ENCODE data around the gene DNER. TPM values are rescaled to one million over a fixed set of nuclear protein-coding genes. Genes with fewer than 3 reads are reported as not detected.

The DNER gene
- polyA plus RNA-seq, 1 donor (not counting 4 experiments of a cell fraction or from before 2014, with no cell fraction given), result 8.5 TPM

- DNase-seq (ENCODE audit: low read depth, low spot score) (no peak), FAIRE-seq (no peak)
- Histone ChIP-seq H2AFZ (ENCODE audit: control insufficient read depth, low read length) (no peak overlapping the region), H3K9me1 (ENCODE audit: control insufficient read depth, extremely low read depth, insufficient read depth, low read length) (no peaks in the 10 kb centered on the region), H3K9ac (ENCODE audit: control insufficient read depth, extremely low read depth, insufficient read depth, low read length) (no peak overlapping the region), H3K4me2 (ENCODE audit: control insufficient read depth, extremely low read depth, insufficient read depth, low read depth, low read length) (no peak overlapping the region), H3K36me3 (ENCODE audit: control insufficient read depth in 2 of 2, extremely low read depth in 1 of 2, insufficient read depth in 2 of 2, low read length in 2 of 2) (no peaks in the 10 kb centered on the region), H3K27me3 (ENCODE audit: control insufficient read depth, extremely low read depth, insufficient read depth, low read length) (no peaks in the 10 kb centered on the region), H3K27ac (ENCODE audit: control insufficient read depth, insufficient read depth, low read length) (no peak overlapping the region), H3K9me3 (ENCODE audit: control insufficient read depth, low read depth, low read length) (no peaks in the 10 kb centered on the region), H3K4me3 (ENCODE audit: control insufficient read depth in 2 of 3, extremely low read depth in 1 of 3, insufficient read depth in 2 of 3, low read depth in 1 of 3, low read length in 3 of 3) (no peak overlapping the region), H3K4me1 (ENCODE audit: control insufficient read depth, extremely low read depth, insufficient read depth, low read length) (no peaks in the 10 kb centered on the region), H3K79me2 (ENCODE audit: control insufficient read depth, insufficient read depth, low read length) (no peaks in the 10 kb centered on the region), H4K20me1 (ENCODE audit: control insufficient read depth, extremely low read depth, insufficient read depth, low read length) (no peaks in the 10 kb centered on the region)
- dilution Hi-C loops (cut with MboI; ENCODE audit: extremely low pct_ligation_motif_present, low sequenced_read_pairs), result no loop called here
- TF ChIP-seq CTCF (optimal IDR thresholded peaks at IDR 0.05 in 1 of 3, IDR thresholded peaks at IDR 0.05 in 1 of 3, conservative IDR thresholded peaks at IDR 0.05 in 1 of 3; ENCODE audit: extremely low read depth in 1 of 3, insufficient read depth in 2 of 3, low read length in 3 of 3), result no peak
- no peak for TF ChIP-seq EZH2 (IDR thresholded peaks at IDR 0.05; ENCODE audit: low read length)
Observed at GRCh38 chr2:229672021-229672420, 42.3 kb downstream of the DNER start.

- Histone ChIP-seq H3K4me1 (ENCODE audit: control insufficient read depth, extremely low read depth, insufficient read depth, low read length) (no peaks in the 10 kb centered on the region), H3K9me1 (ENCODE audit: control insufficient read depth, extremely low read depth, insufficient read depth, low read length) (no peaks in the 10 kb centered on the region), H3K4me3 (ENCODE audit: control insufficient read depth in 2 of 3, extremely low read depth in 1 of 3, insufficient read depth in 2 of 3, low read depth in 1 of 3, low read length in 3 of 3) (no peak overlapping the region), H4K20me1 (ENCODE audit: control insufficient read depth, extremely low read depth, insufficient read depth, low read length) (no peaks in the 10 kb centered on the region), H3K9me3 (ENCODE audit: control insufficient read depth, low read depth, low read length) (no peaks in the 10 kb centered on the region), H3K27ac (ENCODE audit: control insufficient read depth, insufficient read depth, low read length) (no peak overlapping the region), H2AFZ (ENCODE audit: control insufficient read depth, low read length) (no peak overlapping the region), H3K4me2 (ENCODE audit: control insufficient read depth, extremely low read depth, insufficient read depth, low read depth, low read length) (no peak overlapping the region), H3K9ac (ENCODE audit: control insufficient read depth, extremely low read depth, insufficient read depth, low read length) (no peak overlapping the region), H3K27me3 (ENCODE audit: control insufficient read depth, extremely low read depth, insufficient read depth, low read length) (no peaks in the 10 kb centered on the region), H3K79me2 (ENCODE audit: control insufficient read depth, insufficient read depth, low read length) (no peaks in the 10 kb centered on the region), H3K36me3 (ENCODE audit: control insufficient read depth in 2 of 2, extremely low read depth in 1 of 2, insufficient read depth in 2 of 2, low read length in 2 of 2) (no peaks in the 10 kb centered on the region)
- DNase-seq (ENCODE audit: low read depth, low spot score) (no peak), FAIRE-seq (no peak)
- dilution Hi-C loops (cut with MboI; ENCODE audit: extremely low pct_ligation_motif_present, low sequenced_read_pairs), result no loop called here
- TF ChIP-seq EZH2 (IDR thresholded peaks at IDR 0.05; ENCODE audit: low read length) (no peak), CTCF (optimal IDR thresholded peaks at IDR 0.05 in 1 of 3, IDR thresholded peaks at IDR 0.05 in 1 of 3, conservative IDR thresholded peaks at IDR 0.05 in 1 of 3; ENCODE audit: extremely low read depth in 1 of 3, insufficient read depth in 2 of 3, low read length in 3 of 3) (no peak)
Observed at GRCh38 chr2:229669841-229670240, 44.5 kb downstream of the DNER start.

Data from keratinocyte (primary cell).